WTC11 (cell line): Measurements from ENCODE around the gene FHIT. TPM values are rescaled to one million over a fixed set of nuclear protein-coding genes. Genes with fewer than 3 reads are reported as not detected.

Experiments
- ATAC-seq: fragments of 200-7000 bp; cut with Tn5 transposase; 2 replicates; pipeline ENCODE4 v1.10.0; 2021; ENCODE audit warnings: mild to moderate bottlenecking, moderate library complexity
- CTCF ChIA-PET: fragments of 300-600 bp; sonication (Branson Sonifier 250); formaldehyde crosslinking; loops from one replicate; lab custom pipeline; 2021; ENCODE audit warnings: antibody characterized with exemption; lab: Charles Lee
- POLR2A ChIA-PET: fragments of 350-600 bp; sonication (Branson Sonifier 250); formaldehyde crosslinking; loops from one replicate; lab custom pipeline; 2021; ENCODE audit warnings: antibody characterized with exemption; lab: Charles Lee
- DNase-seq: peaks from one replicate; pipeline ENCODE4 v3.0.0; 2021; ENCODE audit warnings: low spot score
- H3K27ac Mint-ChIP-seq: 2 replicates; pipeline ENCODE4 v1.8.0; 2021; ENCODE audit warnings: mixed read lengths
- H3K27me3 Mint-ChIP-seq: 2 replicates; pipeline ENCODE4 v1.8.0; 2021; ENCODE audit warnings: low read depth, mild to moderate bottlenecking, moderate library complexity, mixed read lengths
- H3K36me3 Mint-ChIP-seq: 2 replicates; pipeline ENCODE4 v1.8.0; 2021; ENCODE audit warnings: mixed read lengths
- H3K4me1 Mint-ChIP-seq: 2 replicates; pipeline ENCODE4 v1.8.0; 2022; ENCODE audit warnings: mixed read lengths
- H3K4me3 Mint-ChIP-seq: 2 replicates; pipeline ENCODE4 v1.8.0; 2021; ENCODE audit warnings: mild to moderate bottlenecking, moderate library complexity, mixed read lengths
- H3K9me3 Mint-ChIP-seq: 2 replicates; pipeline ENCODE4 v1.8.0; 2021; ENCODE audit warnings: mixed read lengths
- ATF1 ChIP-seq: sonication (generic); formaldehyde crosslinking; IDR thresholded peaks from 2 replicates; pipeline ENCODE4 v1.8.1; 2023; ENCODE audit warnings: mild to moderate bottlenecking, moderate library complexity, missing genetic modification reagents
- ATF3 ChIP-seq: sonication (generic); formaldehyde crosslinking; conservative IDR thresholded peaks from 2 replicates; pipeline ENCODE4 v1.8.1; 2022; ENCODE audit warnings: mild to moderate bottlenecking, missing genetic modification reagents
- CBFB ChIP-seq: sonication (generic); formaldehyde crosslinking; IDR thresholded peaks from 2 replicates; pipeline ENCODE4 v1.8.1; 2022; ENCODE audit warnings: mild to moderate bottlenecking, low read depth, missing genetic modification reagents
- CDX4 ChIP-seq: fragments of 250-450 bp; sonication (Bioruptor Pico); IDR thresholded peaks from 2 replicates; pipeline ENCODE4 v1.9.0; 2021; ENCODE audit warnings: moderate library complexity, mild to moderate bottlenecking, inconsistent platforms, borderline replicate concordance
- CREM ChIP-seq: sonication (generic); formaldehyde crosslinking; IDR thresholded peaks from 2 replicates; pipeline ENCODE4 v1.8.1; 2022; ENCODE audit warnings: mild to moderate bottlenecking, missing genetic modification reagents, moderate library complexity
- IRF2 ChIP-seq: sonication (generic); formaldehyde crosslinking; IDR thresholded peaks from 2 replicates; pipeline ENCODE4 v1.8.0; 2022; ENCODE audit warnings: low read depth, missing genetic modification reagents, borderline replicate concordance
- NFYB ChIP-seq: sonication (generic); formaldehyde crosslinking; conservative IDR thresholded peaks from 2 replicates; pipeline ENCODE4 v1.8.0; 2022; ENCODE audit warnings: low read depth, missing genetic modification reagents
- NR2C2 ChIP-seq: sonication (generic); formaldehyde crosslinking; IDR thresholded peaks from 2 replicates; pipeline ENCODE4 v1.8.0; 2022; ENCODE audit warnings: mild to moderate bottlenecking, missing genetic modification reagents
- SMAD4 ChIP-seq: sonication (generic); formaldehyde crosslinking; IDR thresholded peaks from 2 replicates; pipeline ENCODE4 v1.8.0; 2022; ENCODE audit warnings: mild to moderate bottlenecking, missing genetic modification reagents
- USF2 ChIP-seq: sonication (generic); formaldehyde crosslinking; IDR thresholded peaks from 2 replicates; pipeline ENCODE4 v1.8.1; 2023; ENCODE audit warnings: mild to moderate bottlenecking, missing genetic modification reagents, moderate library complexity
- ZBTB21 ChIP-seq: sonication (generic); formaldehyde crosslinking; IDR thresholded peaks from 2 replicates; pipeline ENCODE4 v1.8.1; 2023; ENCODE audit warnings: mild to moderate bottlenecking, missing genetic modification reagents, borderline replicate concordance
- ZNF219 ChIP-seq: sonication (generic); formaldehyde crosslinking; IDR thresholded peaks from 2 replicates; pipeline ENCODE4 v1.8.0; 2023; ENCODE audit warnings: missing genetic modification reagents, mild to moderate bottlenecking, borderline replicate concordance
- ZNF425 ChIP-seq: fragments of 250-450 bp; sonication (Bioruptor Pico); conservative IDR thresholded peaks from 2 replicates; pipeline ENCODE4 v1.9.0; 2021; ENCODE audit warnings: mild to moderate bottlenecking
- total RNA-seq: library from RNA; stranded (reverse); gene quantifications from 3 replicates; pipeline ENCODE4 v1.2.3, GENCODE V29; 2021
- TF ChIP-seq, protein P1 (sequence below): sonication (generic); formaldehyde crosslinking; IDR thresholded peaks from 2 replicates; pipeline ENCODE4 v1.8.1; 2022; ENCODE audit warnings: mild to moderate bottlenecking, missing genetic modification reagents, moderate library complexity, borderline replicate concordance
- TF ChIP-seq, protein P2 (sequence below): sonication (generic); formaldehyde crosslinking; IDR thresholded peaks from 2 replicates; pipeline ENCODE4 v1.8.0; 2023; ENCODE audit warnings: missing genetic modification reagents, mild to moderate bottlenecking, borderline replicate concordance
- TF ChIP-seq, protein P3 (sequence below): sonication (generic); formaldehyde crosslinking; IDR thresholded peaks from 2 replicates; pipeline ENCODE4 v1.8.0; 2022; ENCODE audit warnings: mild to moderate bottlenecking, missing genetic modification reagents

The FHIT gene
- total RNA-seq, 1 experiment from 2014 or later, result 2.6 TPM

DNA sequence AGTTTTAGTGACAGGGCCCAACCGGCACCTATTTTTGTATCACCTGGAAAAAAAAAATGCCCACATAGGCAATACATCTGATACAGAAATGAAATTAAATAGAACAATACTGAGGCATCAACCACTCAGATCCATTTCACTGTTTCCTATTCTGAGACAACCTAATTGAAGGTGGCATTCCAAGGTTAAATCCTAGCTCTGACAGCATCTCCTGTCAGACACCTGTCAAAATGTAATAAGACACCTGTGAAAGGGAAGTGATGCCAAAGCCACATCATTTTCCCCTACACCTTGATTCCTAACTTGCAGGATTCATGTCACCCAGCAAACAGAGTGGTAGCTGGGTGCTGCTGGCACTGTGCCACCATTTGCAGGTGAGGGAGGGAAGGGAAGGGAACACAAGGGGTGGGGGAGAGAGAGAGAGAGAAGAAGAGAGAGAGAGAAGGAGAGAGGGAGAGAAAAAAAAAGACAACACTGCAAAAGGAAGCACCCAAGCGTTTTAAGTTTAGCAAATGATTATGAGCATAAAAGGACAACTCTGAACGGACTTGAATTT, 1156.8 kb downstream of the FHIT start:
- H3K4me3 Mint-ChIP-seq, result no peak overlapping the region
- no peaks in the 10 kb centered on the region for H3K27me3 Mint-ChIP-seq
- H3K9me3 Mint-ChIP-seq, result peaks cover 17% of the 10 kb centered on the region
- CTCF ChIA-PET, result interaction anchor here (0.7 kb wide), 1 partner anchor 16 kb away, joined by 3 read pairs; no protein-coding TSS in a partner anchor
- H3K27ac Mint-ChIP-seq, result no peak overlapping the region
- ATAC-seq (no peak), DNase-seq (no peak)
- POLR2A ChIA-PET, result no interaction called here
- H3K4me1 Mint-ChIP-seq, result peaks cover 12% of the 10 kb centered on the region
- no peaks in the 10 kb centered on the region for H3K36me3 Mint-ChIP-seq
- TF ChIP-seq SMAD4 (CRISPR knock-in tag), result no peak
- no peak for TF ChIP-seq USF2 (CRISPR knock-in tag)
- no peak for TF ChIP-seq NR2C2 (CRISPR knock-in tag)
- no peak for TF ChIP-seq ATF1
- TF ChIP-seq, protein P1, sequence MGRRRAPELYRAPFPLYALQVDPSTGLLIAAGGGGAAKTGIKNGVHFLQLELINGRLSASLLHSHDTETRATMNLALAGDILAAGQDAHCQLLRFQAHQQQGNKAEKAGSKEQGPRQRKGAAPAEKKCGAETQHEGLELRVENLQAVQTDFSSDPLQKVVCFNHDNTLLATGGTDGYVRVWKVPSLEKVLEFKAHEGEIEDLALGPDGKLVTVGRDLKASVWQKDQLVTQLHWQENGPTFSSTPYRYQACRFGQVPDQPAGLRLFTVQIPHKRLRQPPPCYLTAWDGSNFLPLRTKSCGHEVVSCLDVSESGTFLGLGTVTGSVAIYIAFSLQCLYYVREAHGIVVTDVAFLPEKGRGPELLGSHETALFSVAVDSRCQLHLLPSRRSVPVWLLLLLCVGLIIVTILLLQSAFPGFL (CRISPR knock-in tag), result no peak
- TF ChIP-seq IRF2 (CRISPR knock-in tag), result no peak
- TF ChIP-seq, protein P2, sequence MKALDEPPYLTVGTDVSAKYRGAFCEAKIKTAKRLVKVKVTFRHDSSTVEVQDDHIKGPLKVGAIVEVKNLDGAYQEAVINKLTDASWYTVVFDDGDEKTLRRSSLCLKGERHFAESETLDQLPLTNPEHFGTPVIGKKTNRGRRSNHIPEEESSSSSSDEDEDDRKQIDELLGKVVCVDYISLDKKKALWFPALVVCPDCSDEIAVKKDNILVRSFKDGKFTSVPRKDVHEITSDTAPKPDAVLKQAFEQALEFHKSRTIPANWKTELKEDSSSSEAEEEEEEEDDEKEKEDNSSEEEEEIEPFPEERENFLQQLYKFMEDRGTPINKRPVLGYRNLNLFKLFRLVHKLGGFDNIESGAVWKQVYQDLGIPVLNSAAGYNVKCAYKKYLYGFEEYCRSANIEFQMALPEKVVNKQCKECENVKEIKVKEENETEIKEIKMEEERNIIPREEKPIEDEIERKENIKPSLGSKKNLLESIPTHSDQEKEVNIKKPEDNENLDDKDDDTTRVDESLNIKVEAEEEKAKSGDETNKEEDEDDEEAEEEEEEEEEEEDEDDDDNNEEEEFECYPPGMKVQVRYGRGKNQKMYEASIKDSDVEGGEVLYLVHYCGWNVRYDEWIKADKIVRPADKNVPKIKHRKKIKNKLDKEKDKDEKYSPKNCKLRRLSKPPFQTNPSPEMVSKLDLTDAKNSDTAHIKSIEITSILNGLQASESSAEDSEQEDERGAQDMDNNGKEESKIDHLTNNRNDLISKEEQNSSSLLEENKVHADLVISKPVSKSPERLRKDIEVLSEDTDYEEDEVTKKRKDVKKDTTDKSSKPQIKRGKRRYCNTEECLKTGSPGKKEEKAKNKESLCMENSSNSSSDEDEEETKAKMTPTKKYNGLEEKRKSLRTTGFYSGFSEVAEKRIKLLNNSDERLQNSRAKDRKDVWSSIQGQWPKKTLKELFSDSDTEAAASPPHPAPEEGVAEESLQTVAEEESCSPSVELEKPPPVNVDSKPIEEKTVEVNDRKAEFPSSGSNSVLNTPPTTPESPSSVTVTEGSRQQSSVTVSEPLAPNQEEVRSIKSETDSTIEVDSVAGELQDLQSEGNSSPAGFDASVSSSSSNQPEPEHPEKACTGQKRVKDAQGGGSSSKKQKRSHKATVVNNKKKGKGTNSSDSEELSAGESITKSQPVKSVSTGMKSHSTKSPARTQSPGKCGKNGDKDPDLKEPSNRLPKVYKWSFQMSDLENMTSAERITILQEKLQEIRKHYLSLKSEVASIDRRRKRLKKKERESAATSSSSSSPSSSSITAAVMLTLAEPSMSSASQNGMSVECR (CRISPR knock-in tag), result no peak
- TF ChIP-seq ZNF425 (CRISPR knock-in tag), result no peak
- TF ChIP-seq ATF3, result no peak
- TF ChIP-seq CBFB (CRISPR knock-in tag), result no peak
- TF ChIP-seq, protein P3, sequence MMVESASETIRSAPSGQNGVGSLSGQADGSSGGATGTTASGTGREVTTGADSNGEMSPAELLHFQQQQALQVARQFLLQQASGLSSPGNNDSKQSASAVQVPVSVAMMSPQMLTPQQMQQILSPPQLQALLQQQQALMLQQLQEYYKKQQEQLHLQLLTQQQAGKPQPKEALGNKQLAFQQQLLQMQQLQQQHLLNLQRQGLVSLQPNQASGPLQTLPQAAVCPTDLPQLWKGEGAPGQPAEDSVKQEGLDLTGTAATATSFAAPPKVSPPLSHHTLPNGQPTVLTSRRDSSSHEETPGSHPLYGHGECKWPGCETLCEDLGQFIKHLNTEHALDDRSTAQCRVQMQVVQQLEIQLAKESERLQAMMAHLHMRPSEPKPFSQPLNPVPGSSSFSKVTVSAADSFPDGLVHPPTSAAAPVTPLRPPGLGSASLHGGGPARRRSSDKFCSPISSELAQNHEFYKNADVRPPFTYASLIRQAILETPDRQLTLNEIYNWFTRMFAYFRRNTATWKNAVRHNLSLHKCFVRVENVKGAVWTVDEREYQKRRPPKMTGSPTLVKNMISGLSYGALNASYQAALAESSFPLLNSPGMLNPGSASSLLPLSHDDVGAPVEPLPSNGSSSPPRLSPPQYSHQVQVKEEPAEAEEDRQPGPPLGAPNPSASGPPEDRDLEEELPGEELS (CRISPR knock-in tag), result no peak
- no peak for TF ChIP-seq ZNF219 (CRISPR knock-in tag)
- no peak for TF ChIP-seq NFYB (CRISPR knock-in tag)
- TF ChIP-seq CREM (CRISPR knock-in tag), result no peak
- TF ChIP-seq ZBTB21, result no peak
- TF ChIP-seq CDX4 (CRISPR knock-in tag), result no peak
